Left ventricle myocardium inferior (tissue), 1 donor: Measurements from ENCODE around the gene ZNG1F. TPM values are rescaled to one million over a fixed set of nuclear protein-coding genes. Genes with fewer than 3 reads are reported as not detected.
A peak's percentile ranks its signal among the peaks of the same experiment; 100 is the strongest.
"Not testable (repeated sequence)": the region's sequence is repeated elsewhere in the genome, so short reads cannot be mapped to it uniquely, and the experiment has no call there.

Experiments
- DNase-seq: peaks from one replicate; pipeline ENCODE4 v3.0.0-alpha.2; 2020
- H3K27ac ChIP-seq: fragments of 200-600 bp; replicated peaks from 2 replicates; pipeline ENCODE4 v1.8.0; 2021
- H3K27me3 ChIP-seq: fragments of 200-600 bp; 2 replicates; pipeline ENCODE4 v1.8.0; 2021; ENCODE audit warnings: low read depth
- H3K36me3 ChIP-seq: fragments of 200-600 bp; 2 replicates; pipeline ENCODE4 v1.8.0; 2021
- H3K4me1 ChIP-seq: fragments of 200-600 bp; 2 replicates; pipeline ENCODE4 v1.8.0; 2021
- H3K4me3 ChIP-seq: fragments of 200-600 bp; 2 replicates; pipeline ENCODE4 v1.8.0; 2021; ENCODE audit warnings: mild to moderate bottlenecking, moderate library complexity
- H3K9me3 ChIP-seq: fragments of 200-600 bp; replicated peaks from 2 replicates; pipeline ENCODE4 v1.8.0; 2021
- intact Hi-C: fragments of 100-400 bp; cut with micrococcal nuclease; formaldehyde crosslinking; loops from one replicate; pipeline ENCODE4 v1.11.0; 2022
- long read RNA-seq: library from polyadenylated mRNA; unstranded; transcript quantifications from one replicate; pipeline ENCODE4 v2.0.0, GENCODE V29; 2021
- total RNA-seq: library from RNA; stranded (reverse); fragmentation: NEBNext Ultra II Directional; extraction: Animal tissue kit (Norgen Biotek cat#: 25700); gene quantifications from one replicate; pipeline ENCODE4 v1.2.1, GENCODE V29; 2021
- TF ChIP-seq, protein P1 (sequence below): fragments of 200-600 bp; IDR thresholded peaks from 2 replicates; pipeline ENCODE4 v1.8.0; 2021; ENCODE audit warnings: antibody characterized with exemption, mild to moderate bottlenecking, borderline replicate concordance
- donor health status: DM: no; HTN: yes; CAD: no; lungs with severe emphysema.

ZNG1F gene
- 1.9 TPM for total RNA-seq
- long read RNA-seq, partial matches to known transcripts, result 6 of 10 reads
- long read RNA-seq, other reads (novel, unspliced or antisense), result 4 of 10 reads

DNA sequence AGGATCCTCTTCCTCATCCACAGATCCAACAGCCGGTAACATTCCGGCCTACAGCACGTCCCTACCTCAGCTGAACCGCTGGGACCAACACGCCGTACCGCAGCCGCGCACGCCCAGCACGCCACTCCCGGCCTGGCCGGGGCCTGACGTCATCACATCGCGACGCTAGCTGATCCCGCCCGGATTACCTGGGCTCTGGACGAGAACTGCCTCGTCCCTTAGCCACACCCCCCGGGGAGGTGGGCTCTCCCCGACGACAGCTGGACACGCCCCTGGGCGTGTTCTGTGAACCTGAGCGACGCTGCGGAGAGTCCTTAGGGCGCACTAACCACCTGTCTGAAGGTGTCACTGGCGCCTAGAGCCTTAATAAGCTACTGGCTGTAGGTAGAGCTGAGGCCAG lies at the start of gene ZNG1F:
TSS of gene ZNG1F (minus strand) at position 101 of the 400 bp plus-strand sequence. CDS start at position 42, 59 bp downstream.
- H3K9me3 ChIP-seq, H3K27me3 ChIP-seq, DNase-seq, H3K4me3 ChIP-seq, H3K36me3 ChIP-seq, H3K27ac ChIP-seq, H3K4me1 ChIP-seq, intact Hi-C loops: not testable (repeated sequence)

DNA sequence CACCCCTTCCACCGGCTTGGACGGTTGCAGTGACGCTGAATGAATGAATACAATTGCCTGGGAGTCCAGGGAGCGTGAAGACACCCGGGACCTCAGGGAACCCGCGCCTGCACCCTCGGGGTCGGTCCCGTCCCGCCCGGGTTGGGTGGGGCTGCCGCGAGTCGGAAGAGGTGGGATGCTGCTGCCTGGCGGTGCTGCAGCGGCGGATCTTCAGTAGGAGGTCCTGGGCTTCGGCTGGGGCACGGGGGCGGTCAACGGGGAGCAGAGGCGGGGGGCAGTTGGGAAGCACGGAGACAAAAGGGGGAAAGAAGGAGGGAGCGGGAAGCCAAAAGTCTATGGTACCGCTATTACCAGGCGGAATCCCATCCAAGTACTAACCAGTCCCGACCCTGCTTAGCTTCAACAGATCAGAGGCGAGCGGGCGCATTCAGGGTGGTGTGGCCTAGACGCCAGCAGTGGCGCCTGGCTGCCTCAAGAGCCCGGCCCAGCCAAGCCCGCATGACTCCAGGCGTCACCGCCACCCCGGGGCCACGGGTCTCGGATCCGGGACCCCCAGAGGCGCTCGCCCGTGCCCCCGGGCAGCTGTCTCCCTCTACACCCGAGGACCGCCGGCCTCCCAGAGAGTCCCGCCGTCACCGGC lies 48.1 kb upstream of the ZNG1F start:
- Histone ChIP-seq H3K9me3 (peaks cover 36% of the 10 kb centered on the region), H3K4me3 (peak overlapping the region; percentile 39)
- H3K36me3 ChIP-seq, DNase-seq, H3K27me3 ChIP-seq, intact Hi-C loops, H3K27ac ChIP-seq, H3K4me1 ChIP-seq: not testable (repeated sequence)

DNA sequence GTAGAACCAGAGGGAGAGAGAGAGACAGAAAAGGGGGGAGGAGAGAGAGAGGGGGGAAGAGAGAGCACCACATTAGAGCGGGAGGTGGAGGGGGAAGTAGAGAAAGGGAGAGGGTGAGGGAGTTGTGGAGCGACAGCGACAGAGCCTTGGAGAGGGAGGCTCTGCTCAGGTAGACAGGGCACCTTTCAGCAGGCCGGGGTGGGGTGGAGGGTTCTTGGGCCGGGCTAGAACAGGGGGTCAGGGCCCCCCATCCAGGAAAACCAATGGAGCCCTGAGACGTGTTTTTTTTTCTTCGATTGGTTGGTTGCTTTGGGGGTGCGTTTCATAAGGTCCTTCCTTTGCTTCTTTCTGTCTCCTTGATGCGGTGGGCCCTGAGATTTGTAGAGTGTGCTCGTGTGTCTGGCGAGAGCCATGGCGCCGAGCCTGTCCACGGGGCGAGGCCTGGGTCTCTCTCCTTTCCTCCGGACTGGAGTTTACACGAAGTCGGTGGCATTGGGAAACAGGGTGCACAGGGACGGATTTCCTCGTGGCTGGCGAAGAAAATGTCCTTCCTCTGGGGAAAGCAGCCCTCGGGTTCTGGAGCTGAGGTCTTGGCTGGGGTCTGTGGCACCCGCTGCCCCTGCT lies 47.5 kb upstream of the ZNG1F start:
- intact Hi-C loops, DNase-seq, H3K4me3 ChIP-seq, H3K27ac ChIP-seq, H3K36me3 ChIP-seq, H3K27me3 ChIP-seq, H3K4me1 ChIP-seq: not testable (repeated sequence)
- H3K9me3 ChIP-seq, result peaks cover 36% of the 10 kb centered on the region

DNA sequence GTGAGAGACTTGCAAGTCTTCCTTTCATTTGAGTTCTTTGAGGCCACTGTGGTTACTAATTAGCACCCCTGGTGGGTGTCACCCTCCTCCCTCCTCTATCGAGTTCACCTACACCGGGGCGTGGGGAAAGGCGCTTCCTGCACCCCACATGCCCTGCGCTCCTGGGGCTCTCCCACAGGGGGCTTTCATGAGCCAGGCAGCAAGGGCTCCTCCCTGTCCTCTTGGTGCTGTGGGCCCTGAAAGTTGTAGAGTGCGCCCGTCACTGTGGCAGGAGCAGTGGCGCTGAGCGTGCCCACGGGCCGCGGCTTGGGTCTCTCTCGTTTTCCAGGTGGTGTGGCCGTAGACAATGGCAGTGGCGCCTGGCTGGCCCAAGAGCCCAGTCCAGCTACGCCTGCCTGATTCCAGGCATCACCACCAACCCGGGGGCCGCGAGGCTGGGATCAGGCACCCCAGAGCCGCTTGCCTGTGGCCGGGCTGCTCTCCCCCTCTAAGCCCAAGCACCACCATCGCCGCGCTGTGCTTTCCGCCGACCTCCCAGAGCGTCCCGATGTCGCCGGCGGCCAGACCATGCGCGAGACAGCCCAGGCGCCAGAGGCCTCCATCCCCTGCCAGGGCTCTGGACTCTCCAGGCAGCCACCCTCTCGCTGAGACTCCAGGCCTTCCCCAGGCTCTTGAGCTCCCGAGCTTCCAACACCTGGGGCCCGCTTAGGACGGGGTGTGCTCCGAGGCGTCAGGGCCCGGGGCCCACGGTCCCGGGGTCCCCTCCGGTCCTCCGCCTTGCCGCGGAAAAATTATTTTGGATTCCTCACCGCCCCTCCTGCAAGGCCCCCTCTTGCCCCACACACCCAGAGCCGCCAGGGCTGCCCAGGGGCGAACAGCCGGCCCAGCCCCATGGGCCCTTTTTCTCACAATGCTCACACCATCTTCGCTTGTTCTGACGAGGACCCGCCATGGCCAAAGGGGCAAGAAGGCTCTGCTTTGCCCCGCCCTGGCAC lies 46.0 kb upstream of the ZNG1F start:
- peaks cover 33% of the 10 kb centered on the region for H3K9me3 ChIP-seq
- H3K36me3 ChIP-seq, H3K4me1 ChIP-seq, H3K27me3 ChIP-seq, H3K27ac ChIP-seq, H3K4me3 ChIP-seq, intact Hi-C loops: not testable (repeated sequence)
- DNase-seq, result peak; percentile 22

DNA sequence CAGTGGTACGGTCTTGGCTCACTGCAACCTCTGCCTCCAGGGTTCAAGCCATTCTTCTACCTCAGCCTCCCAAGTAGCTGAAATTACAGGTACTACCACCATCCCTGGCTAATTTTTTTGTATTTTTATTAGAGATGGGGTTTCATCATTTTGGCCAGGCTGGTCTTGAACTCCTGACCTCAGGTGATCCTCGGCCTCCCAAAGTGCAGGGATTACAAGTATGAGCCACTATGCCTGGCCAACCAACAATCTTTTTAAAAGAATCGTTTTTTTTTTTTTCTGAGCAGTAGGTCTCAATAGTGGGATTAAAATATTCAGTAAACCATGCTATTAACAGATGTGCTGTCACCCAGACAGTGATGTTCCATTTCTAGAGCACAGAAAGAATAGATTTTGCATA lies 45.1 kb upstream of the ZNG1F start:
- H3K36me3 ChIP-seq, DNase-seq, H3K4me1 ChIP-seq, H3K4me3 ChIP-seq, H3K27ac ChIP-seq, H3K27me3 ChIP-seq, intact Hi-C loops: not testable (repeated sequence)
- H3K9me3 ChIP-seq, result peaks cover 25% of the 10 kb centered on the region

DNA sequence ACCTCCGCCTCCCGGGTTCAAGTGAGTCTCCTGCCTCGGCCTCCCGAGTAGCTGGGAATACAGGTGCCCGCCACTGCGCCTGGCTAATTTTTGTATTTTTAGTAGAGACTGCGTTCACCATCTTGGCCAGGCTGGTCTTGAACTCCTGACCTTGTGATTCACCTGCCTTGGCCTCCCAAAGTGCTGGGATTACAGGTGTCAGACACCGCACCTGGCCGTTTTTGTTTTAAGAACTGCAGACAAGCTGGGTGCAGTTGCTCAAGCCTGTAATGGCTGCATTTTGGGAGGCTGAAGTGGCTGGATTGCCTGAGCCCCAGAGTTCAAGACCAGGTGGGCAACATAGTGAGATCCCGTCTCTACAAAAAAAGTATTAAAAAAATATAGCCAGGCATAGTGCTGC lies 43.2 kb upstream of the ZNG1F start:
- H3K4me3 ChIP-seq, DNase-seq, H3K4me1 ChIP-seq, H3K27ac ChIP-seq, H3K36me3 ChIP-seq, H3K27me3 ChIP-seq, intact Hi-C loops: not testable (repeated sequence)
- H3K9me3 ChIP-seq, result peaks cover 19% of the 10 kb centered on the region

DNA sequence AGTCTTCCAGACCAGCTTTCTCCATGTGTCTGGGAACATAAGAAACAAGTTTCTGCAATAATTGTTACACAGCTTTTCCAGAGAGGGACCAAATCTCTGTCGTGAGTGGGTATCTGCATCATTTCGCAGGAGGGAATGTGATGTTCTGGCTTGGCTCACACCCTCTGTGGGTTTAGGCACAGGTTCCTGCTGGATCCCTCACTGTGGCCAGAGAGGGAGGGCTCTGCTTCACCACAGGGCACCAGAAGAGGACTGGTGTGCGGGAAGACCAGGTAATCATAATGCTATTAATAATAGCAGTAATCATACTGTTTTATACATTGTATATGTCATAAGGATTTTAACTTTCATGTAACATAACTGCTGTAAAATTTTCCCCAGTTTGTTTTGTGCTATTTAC lies 41.3 kb upstream of the ZNG1F start:
- H3K36me3 ChIP-seq, H3K27me3 ChIP-seq, H3K4me3 ChIP-seq, H3K27ac ChIP-seq, intact Hi-C loops, DNase-seq, H3K4me1 ChIP-seq: not testable (repeated sequence)
- peaks cover 12% of the 10 kb centered on the region for H3K9me3 ChIP-seq

DNA sequence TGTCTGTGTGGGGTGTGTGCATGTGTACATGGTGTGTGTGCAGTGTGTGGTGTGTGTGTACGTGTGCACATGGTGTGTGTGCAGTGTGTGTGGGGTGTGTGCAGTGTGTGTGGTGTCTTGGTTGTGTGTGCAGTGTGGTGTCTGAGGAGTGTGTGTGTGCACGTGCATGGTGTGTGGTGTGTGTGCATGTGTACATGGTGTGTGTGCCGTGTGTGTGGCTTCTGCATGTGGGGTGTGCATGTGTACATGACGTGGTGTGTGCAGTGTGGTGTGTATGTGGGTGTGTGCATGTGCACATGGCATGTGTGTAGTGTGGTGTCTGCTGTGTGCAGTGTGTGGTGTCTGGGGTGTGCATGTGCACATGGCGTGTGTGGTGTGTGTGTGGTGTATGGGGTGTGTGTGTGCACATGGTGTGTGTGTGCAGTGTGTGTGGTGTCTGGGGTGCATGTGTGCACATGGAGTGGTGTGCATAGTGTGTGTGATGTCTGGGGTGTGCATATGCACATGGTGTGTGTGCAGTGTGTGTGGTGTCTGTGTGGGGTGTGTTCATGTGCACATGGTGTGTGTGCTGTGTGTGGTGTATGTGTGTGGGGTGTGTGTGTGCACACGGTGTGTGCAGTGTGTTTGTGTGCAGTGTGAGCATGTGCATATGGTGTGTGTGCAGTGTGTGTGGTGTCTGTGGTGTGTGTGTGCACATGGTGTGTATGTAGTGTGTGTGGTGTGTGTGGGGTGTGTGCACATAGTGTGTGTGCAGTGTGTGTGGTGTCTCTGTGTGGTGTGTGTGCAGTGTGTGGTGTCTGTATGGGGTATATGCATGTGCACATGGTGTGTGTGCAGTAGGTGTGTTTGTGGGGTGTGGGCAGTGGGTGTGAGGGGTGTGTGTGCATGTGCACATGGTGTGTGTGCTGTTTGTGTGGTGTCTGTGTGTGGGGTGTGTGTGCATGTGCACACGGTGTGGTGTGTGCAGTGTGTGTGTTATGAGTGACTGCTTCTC lies 40.6 kb upstream of the ZNG1F start:
- no peak for DNase-seq
- Histone ChIP-seq H3K9me3 (peaks cover 8% of the 10 kb centered on the region), H3K27me3 (peaks cover 4% of the 10 kb centered on the region), H3K4me3 (no peak overlapping the region), H3K36me3 (no peaks in the 10 kb centered on the region), H3K4me1 (no peaks in the 10 kb centered on the region), H3K27ac (no peak overlapping the region)
- TF ChIP-seq, protein P1, sequence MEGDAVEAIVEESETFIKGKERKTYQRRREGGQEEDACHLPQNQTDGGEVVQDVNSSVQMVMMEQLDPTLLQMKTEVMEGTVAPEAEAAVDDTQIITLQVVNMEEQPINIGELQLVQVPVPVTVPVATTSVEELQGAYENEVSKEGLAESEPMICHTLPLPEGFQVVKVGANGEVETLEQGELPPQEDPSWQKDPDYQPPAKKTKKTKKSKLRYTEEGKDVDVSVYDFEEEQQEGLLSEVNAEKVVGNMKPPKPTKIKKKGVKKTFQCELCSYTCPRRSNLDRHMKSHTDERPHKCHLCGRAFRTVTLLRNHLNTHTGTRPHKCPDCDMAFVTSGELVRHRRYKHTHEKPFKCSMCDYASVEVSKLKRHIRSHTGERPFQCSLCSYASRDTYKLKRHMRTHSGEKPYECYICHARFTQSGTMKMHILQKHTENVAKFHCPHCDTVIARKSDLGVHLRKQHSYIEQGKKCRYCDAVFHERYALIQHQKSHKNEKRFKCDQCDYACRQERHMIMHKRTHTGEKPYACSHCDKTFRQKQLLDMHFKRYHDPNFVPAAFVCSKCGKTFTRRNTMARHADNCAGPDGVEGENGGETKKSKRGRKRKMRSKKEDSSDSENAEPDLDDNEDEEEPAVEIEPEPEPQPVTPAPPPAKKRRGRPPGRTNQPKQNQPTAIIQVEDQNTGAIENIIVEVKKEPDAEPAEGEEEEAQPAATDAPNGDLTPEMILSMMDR, result no peak
- intact Hi-C loops, result no loop called here

DNA sequence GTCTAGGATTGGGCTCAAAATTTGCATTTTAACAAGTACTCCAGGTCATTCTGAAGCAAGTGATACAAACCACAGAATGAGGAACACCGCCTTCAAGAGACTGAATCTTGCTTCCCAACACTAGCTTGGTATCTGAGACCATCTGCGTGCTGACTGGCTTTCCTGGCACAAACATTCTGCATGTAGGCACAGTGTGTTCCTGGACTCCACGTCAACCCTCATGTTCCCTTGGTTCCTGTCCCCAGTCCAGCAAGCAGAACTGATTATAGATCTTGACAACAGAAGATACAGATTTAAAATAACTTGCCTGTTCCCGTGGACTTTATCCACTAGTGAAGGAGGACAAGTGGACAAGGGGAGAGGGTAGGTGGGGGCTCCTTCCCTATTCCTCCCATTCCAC lies 30.7 kb upstream of the ZNG1F start:
- H3K27ac ChIP-seq, H3K4me1 ChIP-seq, H3K4me3 ChIP-seq, DNase-seq, H3K9me3 ChIP-seq, H3K36me3 ChIP-seq, intact Hi-C loops, H3K27me3 ChIP-seq: not testable (repeated sequence)

DNA sequence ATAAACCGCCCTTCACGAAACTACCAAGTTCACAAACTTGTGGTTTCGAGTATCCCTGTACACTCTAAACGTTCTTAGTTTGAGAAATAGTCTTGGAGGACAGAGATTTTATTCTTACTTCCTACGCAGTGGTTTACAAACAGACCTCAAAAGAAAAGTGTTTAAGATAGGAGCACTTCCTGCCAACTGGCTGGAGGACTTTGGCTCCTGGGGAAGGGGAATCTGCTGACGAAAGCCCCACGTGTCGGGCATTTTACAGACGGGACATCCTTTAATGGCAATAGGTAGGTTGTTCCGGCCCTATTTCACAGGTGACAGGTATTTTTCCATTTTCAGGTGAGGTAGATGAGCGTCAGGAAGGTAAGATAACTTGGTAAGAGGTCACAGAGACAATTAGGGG lies 678 bp downstream of the ZNG1F start:
- H3K27me3 ChIP-seq, intact Hi-C loops, H3K4me1 ChIP-seq, H3K4me3 ChIP-seq, H3K36me3 ChIP-seq, H3K27ac ChIP-seq, DNase-seq, H3K9me3 ChIP-seq: not testable (repeated sequence)

DNA sequence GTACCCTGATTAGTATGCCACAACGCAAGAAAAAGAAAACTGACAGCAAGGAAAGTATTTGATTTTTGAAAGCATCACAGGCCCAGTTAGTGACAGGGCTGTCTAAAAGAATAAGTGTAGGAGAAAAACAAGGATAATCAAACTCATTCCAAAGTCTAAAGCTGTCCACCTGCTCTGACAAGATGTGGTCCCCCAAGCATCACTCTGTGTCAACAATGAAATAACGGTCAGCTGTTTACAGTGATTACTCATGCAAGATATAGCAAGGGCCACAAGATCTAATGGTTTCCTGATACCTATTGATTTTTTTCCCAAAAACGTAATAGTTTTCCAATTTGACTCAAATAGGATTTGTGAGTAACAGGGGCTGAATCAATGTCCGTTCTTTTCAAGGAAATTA lies 14.1 kb downstream of the ZNG1F start:
- H3K36me3 ChIP-seq, H3K27ac ChIP-seq, H3K9me3 ChIP-seq, H3K4me3 ChIP-seq, DNase-seq, intact Hi-C loops, H3K4me1 ChIP-seq, H3K27me3 ChIP-seq: not testable (repeated sequence)
